ENCODE measurements around the gene GOLGA6L6. TPM values are rescaled to one million over a fixed set of nuclear protein-coding genes. Genes with fewer than 3 reads are reported as not detected.
"Not testable (repeated sequence)": the region's sequence is repeated elsewhere in the genome, so short reads cannot be mapped to it uniquely, and the experiment has no call there.

Gene GOLGA6L6, protein sequence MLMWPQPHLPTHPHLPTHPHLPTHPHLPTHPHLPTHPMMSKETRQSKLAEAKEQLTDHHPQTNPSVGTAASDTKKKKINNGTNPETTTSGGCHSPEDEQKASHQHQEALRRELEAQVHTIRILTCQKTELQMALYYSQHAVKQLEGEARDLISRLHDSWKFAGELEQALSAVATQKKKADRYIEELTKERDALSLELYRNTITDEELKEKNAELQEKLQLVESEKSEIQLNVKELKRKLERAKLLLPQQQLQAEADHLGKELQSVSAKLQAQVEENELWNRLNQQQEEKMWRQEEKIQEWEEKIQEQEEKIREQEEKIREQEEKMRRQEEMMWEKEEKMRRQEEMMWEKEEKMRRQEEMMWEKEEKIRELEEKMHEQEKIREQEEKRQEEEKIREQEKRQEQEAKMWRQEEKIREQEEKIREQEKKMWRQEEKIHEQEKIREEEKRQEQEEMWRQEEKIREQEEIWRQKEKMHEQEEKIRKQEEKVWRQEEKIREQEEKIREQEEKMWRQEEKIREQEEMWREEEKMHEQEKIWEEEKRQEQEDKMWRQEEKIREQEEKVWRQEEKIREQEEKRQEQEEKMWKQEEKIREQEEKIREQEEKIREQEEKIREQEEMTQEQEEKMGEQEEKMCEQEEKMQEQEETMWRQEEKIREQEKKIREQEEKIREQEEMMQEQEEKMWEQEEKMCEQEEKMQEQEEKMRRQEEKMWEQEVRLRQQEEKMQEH
- polyA plus RNA-seq (ENCODE audit: insufficient read length) = not detected
- long read RNA-seq, donor 1 = 0 reads
- long read RNA-seq, donor 2 = 0 reads
- long read RNA-seq, donor 3 = 0 reads
- long read RNA-seq, donor 4 = 0 reads
- long read RNA-seq, donor 5 = 0 reads
- long read RNA-seq, donor 6 = 0 reads
- long read RNA-seq, donor 7 = 0 reads
- long read RNA-seq, donor 8 = 0 reads

DNA sequence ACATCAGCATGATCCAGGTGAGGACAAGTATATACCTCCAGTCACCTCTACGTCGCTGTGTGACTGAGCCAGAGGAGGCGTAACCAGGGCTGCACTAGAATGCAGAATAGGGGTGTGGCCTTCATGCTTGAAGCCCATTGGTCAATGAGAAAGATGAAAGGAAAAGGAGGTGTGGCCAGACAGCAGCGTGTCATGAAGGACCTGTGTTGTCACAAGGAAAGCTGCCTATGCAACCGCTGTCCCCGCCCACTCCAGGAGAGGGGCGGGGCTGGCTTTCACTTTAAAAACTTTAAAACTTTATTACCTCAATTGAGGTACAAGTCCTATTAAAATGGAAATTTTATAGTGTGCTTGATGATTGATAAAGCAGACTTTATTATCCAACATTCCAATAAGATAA, at the start of gene GOLGA6L6:
GOLGA6L6 (minus strand) TSS at position 101 of the 400 bp plus-strand sequence; CDS start at position 10, 91 bp downstream.
- not testable (repeated sequence) for DNase-seq

- DNase-seq = not testable (repeated sequence)
Measured at GRCh38 chr15:20590069-20590468, 48.5 kb upstream of the GOLGA6L6 start.

DNA sequence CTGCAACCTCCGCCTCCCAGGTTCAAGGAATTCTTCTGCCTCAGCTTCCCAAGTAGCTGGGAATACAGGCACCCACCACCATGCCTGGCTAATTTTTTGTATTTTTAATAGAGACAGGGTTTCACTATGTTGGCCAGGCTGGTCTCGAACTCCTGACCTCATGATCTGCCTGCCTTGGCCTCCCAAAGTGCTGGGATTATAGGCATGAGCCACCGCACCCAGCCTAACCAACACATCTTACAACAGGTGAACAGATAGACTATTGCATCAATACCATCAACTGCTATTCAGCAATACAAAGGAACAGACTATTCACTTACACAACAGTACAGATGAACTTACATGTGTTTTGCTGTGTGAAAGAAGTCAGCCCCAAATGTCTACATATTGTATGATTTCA, 45.2 kb upstream of the GOLGA6L6 start:
- not testable (repeated sequence) for DNase-seq

DNA sequence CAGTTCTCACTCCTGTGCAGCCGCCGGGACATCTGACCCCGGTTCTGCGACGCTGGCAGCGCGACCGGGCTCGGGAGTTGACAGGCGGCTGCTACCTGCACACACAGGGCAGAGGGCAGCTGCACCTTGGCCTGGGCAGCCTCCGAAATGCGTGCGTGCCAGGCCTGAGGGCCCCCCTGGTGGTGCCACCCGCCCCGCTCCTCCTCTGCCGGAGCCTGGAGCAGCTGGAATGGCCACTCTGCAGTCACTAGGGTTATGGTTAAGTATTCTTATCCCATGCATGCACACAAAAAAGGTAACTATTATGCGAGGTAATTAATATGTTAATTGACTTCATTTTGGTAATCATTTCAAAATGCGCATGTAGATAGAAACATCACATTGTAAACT, 41.1 kb upstream of the GOLGA6L6 start:
- not testable (repeated sequence) for DNase-seq

- not testable (repeated sequence) for DNase-seq
Measured at GRCh38 chr15:20582109-20582725, 40.6 kb upstream of the GOLGA6L6 start.

DNA sequence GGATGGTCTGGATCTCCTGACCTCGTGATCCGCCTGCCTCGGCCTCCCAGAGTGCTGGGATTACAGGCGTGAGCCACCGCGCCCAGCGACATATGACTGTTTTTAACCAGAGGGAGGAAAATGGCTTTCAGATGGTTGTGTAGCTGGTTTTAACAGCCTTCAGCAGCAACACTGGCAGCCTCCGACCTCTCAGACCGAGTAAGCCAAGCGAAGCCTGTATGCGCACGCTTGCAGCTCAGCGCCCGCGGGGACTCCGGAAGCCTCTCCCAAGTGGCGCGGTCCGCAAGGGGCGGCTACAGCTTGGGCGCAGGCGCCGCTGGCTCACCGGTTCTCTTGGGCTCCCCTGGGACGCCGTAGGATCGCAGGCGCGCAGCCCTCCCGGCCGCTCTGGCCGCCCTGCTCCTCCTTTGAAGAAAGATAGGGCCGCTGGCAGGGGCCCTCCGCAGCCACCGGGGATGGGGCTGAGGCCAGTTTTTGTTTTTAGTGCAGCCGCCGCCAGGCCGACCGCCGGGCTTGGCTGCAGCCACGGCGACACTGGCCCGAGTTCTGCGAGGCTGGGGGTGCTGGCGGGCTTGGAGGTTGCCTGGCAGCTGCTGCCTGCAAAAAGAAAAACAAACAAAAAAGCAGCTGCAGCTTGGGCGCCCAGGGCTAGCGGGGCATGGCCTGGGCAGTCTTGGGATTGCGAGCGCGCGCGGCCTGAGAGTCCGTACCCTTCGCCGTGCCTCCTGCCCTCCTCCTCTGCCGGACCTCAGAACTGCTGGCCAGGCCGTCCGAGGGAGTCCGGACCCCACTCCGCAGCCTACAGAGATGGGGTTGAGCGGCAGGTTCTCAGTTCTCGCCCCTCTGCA, 39.9 kb upstream of the GOLGA6L6 start:
- DNase-seq = not testable (repeated sequence)

- not testable (repeated sequence) for DNase-seq
Measured at GRCh38 chr15:20579662-20580061, 38.1 kb upstream of the GOLGA6L6 start.

DNA sequence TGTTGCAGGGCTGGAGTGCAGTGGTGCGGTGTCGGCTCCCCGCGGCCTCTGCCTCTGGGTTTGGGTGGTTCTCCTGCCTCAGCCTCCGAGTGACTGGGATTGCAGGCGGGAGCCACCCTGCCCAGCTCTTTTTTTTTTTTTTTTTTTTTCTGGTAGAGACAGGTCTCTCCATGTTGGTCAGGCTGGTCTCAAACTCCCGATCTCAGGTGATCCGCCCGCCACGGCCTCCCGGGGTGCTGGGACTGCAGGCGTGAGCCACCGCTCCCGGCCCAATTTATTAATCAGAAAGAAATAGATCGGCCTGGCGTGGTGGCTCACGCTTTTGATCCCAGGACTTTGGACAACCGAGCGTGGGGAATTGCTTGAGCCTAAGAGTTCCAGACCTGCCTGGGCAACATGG, 9.7 kb upstream of the GOLGA6L6 start:
- not testable (repeated sequence) for DNase-seq

DNA sequence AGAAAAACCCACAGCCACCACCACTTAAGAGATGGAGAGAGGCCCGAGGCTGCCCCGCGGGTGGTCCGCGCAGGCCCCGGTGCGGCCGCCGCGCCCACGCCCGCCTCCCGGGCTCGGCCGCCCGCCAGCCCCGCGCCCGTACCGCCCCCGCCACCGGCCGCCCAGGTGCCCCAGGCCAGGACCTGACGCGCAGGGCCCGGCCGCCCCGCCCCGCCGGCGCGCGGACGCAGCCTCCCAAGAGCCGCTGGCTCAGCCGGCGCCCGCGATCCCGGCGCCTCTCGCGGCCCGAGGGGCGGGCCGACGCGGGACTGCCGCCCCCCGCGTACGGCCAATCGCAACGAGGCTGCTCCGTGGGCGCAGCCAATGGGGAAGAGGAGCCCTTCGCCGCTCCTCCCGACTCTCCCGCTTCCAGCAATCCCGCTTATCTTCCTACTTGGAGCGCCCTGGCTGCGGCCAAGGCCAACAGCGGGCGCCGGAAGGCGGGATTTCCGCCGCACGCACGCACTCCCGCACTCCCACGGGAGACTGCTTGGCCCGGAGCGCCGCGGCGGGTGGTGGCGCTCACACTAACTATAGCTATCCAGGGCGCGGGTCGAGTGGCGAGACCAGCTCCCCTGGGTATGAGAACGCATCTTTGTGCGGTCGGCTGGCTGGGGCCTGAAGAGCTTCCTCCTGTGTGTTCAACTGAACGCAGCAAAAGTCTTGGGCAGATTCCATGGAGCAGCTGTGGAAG, 35.5 kb downstream of the GOLGA6L6 start:
- DNase-seq = not testable (repeated sequence)

GRCh38 chr15:20502839-20503238, 38.8 kb downstream of the GOLGA6L6 start:
- DNase-seq = not testable (repeated sequence)

- not testable (repeated sequence) for DNase-seq
Measured at GRCh38 chr15:20501512-20502222, 39.9 kb downstream of the GOLGA6L6 start.

DNA sequence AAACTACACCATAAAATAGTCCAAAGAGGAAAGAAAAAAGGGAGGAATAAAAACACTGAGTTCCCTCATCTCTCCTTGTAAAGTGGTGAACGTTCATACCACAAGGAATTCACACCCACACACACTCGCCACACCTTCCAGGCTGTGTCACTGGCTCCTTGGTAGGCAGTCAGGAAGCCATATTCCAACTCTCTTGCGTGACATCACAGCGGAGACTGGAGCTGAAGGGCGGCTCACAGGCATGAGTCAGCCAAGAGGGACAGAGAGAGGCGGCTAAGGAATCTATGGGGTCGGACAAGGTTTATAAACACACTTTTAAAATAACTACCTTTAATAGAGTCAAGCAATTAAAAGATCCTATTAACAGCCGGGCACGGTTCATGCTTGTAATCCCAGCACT, 43.8 kb downstream of the GOLGA6L6 start:
- not testable (repeated sequence) for DNase-seq

DNA sequence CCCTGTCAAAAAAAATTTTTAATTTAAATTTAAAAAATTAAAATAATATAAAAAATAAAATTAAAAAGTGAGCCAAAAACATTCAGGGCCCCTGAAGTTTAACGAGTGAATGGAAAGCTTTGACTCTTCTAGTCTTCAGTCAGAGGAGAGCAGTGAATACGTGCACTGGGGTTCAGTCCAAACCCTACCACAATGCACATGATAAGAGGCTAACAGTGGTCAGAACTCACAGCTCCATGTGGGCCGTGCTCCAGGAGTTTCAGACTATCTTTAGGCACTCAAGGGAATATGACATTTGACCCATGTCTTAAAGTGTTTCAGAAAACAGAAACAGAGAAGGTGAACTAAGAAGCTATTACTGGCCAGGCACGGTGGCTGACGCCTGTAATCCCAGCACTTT, 48.6 kb downstream of the GOLGA6L6 start:
- DNase-seq = not testable (repeated sequence)

GRCh38 chr15:20492598-20492997, 49.0 kb downstream of the GOLGA6L6 start:
- DNase-seq = not testable (repeated sequence)

DNA sequence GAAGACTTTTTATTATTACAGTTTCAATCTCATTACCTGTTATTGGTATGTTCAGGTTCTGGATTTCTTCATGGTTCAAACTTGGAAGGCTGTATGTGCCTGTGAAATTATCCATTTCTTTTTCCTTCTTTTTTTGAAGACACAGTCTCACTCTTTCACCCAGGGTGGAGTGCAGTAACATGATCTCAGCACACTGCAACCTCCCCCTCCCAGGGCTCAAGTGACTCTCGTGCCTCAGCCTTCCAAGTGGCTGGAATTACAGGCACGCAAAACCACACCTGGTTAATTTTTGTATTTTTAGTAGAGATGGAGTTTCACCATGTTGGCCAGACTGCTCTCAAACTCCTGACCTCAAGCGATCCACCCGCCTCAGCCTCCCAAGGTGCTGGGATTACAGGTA, 52.3 kb downstream of the GOLGA6L6 start:
- DNase-seq = not testable (repeated sequence)

Measured in left kidney (tissue), 8 donors.